DMS53 treated with DMSO at 0.1 percent for 48 hours (cell line): ENCODE measurements around the gene TUT1.

Source experiments
- DNase-seq: peaks from one replicate; lab custom pipeline; 2025; ENCODE audit not compliant: unreplicated experiment; lab: John Stamatoyannopoulos, UW

The TUT1 gene

GRCh38 chr11:62542750-62543567 lies 48.4 kb downstream of the TUT1 start:
- peak; percentile 69 for DNase-seq

- peak; percentile 70 for DNase-seq
These were observed 49.1 kb downstream of the TUT1 start for GRCh38 chr11:62542111-62542745.

GRCh38 chr11:62540804-62541701 lies 50.3 kb downstream of the TUT1 start:
- no peak for DNase-seq

DNA sequence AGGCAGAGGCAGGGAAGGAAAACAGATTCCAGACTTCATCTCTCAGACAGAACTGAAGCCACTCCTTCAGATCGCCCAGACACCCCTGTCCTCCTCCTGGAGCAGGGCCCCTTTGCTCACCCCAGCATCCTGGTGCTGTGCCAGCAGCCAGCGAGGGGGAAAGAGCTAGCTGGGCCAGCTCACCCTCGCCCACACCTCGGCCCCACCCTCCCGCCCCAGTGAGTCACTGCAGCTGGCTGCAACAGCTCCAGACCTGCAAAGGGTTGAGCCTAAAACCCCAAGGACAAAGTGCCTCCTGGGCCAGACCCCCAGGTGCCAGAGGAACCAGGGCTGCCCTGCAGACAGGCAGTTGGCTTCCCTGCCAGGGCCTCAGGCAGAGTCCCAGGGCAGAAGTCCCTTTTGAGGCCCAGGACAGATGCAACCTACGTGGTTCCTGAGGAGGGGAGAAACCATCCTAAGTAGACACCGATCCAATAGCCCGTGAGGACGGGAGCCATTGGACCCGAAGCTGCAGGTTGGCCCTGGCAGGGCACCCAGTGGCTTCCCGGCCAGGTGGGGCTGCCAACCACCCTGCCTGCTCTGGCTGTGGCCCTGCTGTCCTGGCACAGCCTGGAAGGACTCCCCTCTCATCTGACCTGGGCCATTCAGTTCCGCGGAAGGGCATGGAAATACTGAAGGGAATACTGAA lies 51.9 kb downstream of the TUT1 start:
- peak; percentile 79 for DNase-seq

DNA sequence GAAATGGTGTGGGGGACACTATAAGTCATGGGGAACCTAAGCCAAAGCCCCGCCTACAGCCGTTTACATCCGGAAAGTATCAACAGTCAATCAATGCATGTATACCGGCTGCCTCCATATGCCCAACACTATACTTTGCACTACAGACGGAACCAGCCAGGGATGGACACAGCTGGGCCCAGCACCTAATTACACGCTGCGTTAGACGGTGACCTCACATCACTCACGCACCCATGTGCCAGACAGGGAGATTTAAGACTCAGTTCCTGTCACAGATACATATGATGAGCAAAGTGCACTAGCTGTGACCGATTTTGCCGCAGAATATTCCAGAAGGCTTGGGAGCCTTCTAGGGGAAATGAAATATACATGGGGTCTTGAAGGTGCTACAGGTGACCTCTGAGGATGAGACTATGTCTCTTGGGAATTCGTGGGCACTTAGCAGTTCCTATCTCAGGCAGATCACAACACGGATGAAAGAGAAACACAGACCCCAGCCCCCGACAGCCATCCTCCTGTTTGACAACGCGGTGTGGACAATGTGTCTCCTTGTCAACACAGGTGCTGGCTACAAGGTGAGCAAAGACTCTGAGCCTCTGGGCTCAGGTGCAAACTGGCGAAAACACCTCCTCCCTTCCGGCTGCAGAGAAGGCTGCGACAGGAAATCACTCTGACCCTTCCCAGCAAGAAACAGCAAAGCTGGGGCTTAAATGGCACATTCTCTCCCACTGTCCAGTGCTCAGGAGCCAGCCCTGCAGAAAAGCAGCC lies 52.7 kb downstream of the TUT1 start:
- DNase-seq = peak; percentile 79

GRCh38 chr11:62536301-62536957 lies 54.9 kb downstream of the TUT1 start:
- DNase-seq = peak; percentile 57

GRCh38 chr11:62535802-62536201 lies 55.5 kb downstream of the TUT1 start:
- no peak for DNase-seq

- no peak for DNase-seq
These were observed 56.4 kb downstream of the TUT1 start for GRCh38 chr11:62534779-62535545.

DNA sequence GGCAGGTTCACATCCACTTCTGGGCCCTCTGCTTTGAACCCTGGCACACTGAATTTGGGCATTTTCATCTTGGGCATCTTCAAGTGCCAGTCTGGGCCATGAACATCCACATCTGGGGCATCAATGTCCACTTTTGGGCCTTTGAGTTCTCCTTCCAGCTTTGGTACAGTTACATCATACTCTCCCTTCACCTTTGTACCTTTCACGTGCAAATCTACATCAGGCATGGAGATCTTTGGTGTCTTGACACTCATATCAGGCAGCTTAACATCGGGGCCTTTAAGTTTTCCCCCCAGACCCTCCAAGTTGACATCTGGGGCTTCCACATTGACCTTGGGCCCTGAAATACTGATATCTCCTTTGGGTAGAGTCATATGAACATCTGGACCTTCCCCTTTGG lies 59.2 kb downstream of the TUT1 start:
- no peak for DNase-seq
